OCI-LY7 (cell line): ENCODE data around the gene ARL16. TPM values are rescaled to one million over a fixed set of nuclear protein-coding genes. Genes with fewer than 3 reads are reported as not detected.

ENCODE experiments used
- BruUV-seq: library from RNA; stranded (reverse); fragments of 400-500 nt; replicated peaks from 2 replicates; lab custom pipeline; 2021; lab: Mats Ljungman, UMichigan
- CTCF ChIA-PET: fragments of 300-600 bp; sonication (Branson Sonifier 250); formaldehyde crosslinking; loops from one replicate; lab custom pipeline; 2022; ENCODE audit warnings: antibody characterized with exemption; ENCODE audit not compliant: unreplicated experiment; lab: Charles Lee
- POLR2A ChIA-PET: fragments of 300-600 bp; sonication (Branson Sonifier 250); formaldehyde crosslinking; loops from one replicate; lab custom pipeline; 2022; ENCODE audit warnings: antibody characterized with exemption; lab: Charles Lee
- DNase-seq: peaks from one replicate; pipeline ENCODE4 v3.0.0-alpha.2; 2015; ENCODE audit warnings: low spot score
- H2AFZ ChIP-seq: fragments of 200-600 bp; sonication (generic), shearing (Covaris generic); 2 replicates; pipeline ENCODE4 v1.6.1; 2014; ENCODE audit warnings: mild to moderate bottlenecking, antibody characterized with exemption, low read length, moderate library complexity
- H3K27ac ChIP-seq: fragments of 200-600 bp; sonication (generic); 2 replicates; pipeline ENCODE4 v1.5.1; 2014; ENCODE audit warnings: mixed run types, low read depth, mild to moderate bottlenecking, moderate library complexity, low read length, inconsistent platforms; ENCODE audit not compliant: poor library complexity, severe bottlenecking
- H3K36me3 ChIP-seq: fragments of 200-600 bp; sonication (generic); 2 replicates; pipeline ENCODE4 v1.6.1; 2014; ENCODE audit warnings: mild to moderate bottlenecking, antibody characterized with exemption, low read length, moderate library complexity, mixed read lengths; ENCODE audit not compliant: insufficient read depth
- H3K4me1 ChIP-seq: fragments of 200-600 bp; sonication (generic); 2 replicates; pipeline ENCODE4 v1.5.1; 2014; ENCODE audit warnings: mild to moderate bottlenecking, low read length; ENCODE audit not compliant: insufficient read depth, poor library complexity, severe bottlenecking
- H3K4me2 ChIP-seq: fragments of 200-600 bp; sonication (generic); 2 replicates; pipeline ENCODE4 v1.6.1; 2014; ENCODE audit warnings: mild to moderate bottlenecking, low read length
- H3K4me3 ChIP-seq: fragments of 200-600 bp; sonication (generic); 2 replicates; pipeline ENCODE4 v1.5.1; 2014; ENCODE audit warnings: mild to moderate bottlenecking, low read depth, low read length; ENCODE audit not compliant: poor library complexity, severe bottlenecking
- H3K79me2 ChIP-seq: fragments of 200-600 bp; sonication (generic); 2 replicates; pipeline ENCODE4 v1.6.1; 2016; ENCODE audit warnings: low read depth, mild to moderate bottlenecking, low read length, moderate library complexity, mixed read lengths; ENCODE audit not compliant: insufficient read depth
- H3K9me2 ChIP-seq: fragments of 200-600 bp; sonication (generic); 2 replicates; pipeline ENCODE4 v1.6.1; 2016; ENCODE audit warnings: mild to moderate bottlenecking, low read length, mixed read lengths; ENCODE audit not compliant: insufficient read depth
- H3K9me3 ChIP-seq: fragments of 200-600 bp; sonication (generic); 2 replicates; pipeline ENCODE4 v1.6.1; 2014; ENCODE audit warnings: mild to moderate bottlenecking, mixed run types, low read length, mixed read lengths
- H4K20me1 ChIP-seq: fragments of 200-600 bp; sonication (generic); 2 replicates; pipeline ENCODE4 v1.6.1; 2014; ENCODE audit warnings: mild to moderate bottlenecking, antibody characterized with exemption, low read length, moderate library complexity, mixed read lengths; ENCODE audit not compliant: insufficient read depth
- EZH2phosphoT487 ChIP-seq: fragments of 200-600 bp; sonication (generic); IDR thresholded peaks from 2 replicates; pipeline ENCODE4 v1.6.1; 2018; ENCODE audit warnings: low read depth, borderline replicate concordance, mild to moderate bottlenecking, mixed run types, antibody characterized with exemption, low read length, moderate library complexity, mixed read lengths
- intact Hi-C: fragments of 100-400 bp; cut with micrococcal nuclease; formaldehyde crosslinking; loops from one replicate; pipeline ENCODE4 v1.10.0; 2022; ENCODE audit not compliant: unreplicated experiment
- total RNA-seq, 2 experiments: library from RNA; depleted of rRNA in 1 of 2; stranded (reverse); fragments of >200 nt in 1 of 2; shearing (Covaris generic) in 1 of 2; gene quantifications; 2 replicates each; pipeline ENCODE4 v1.2.3, GENCODE V29; 2014 to 2022
- TF ChIP-seq, protein P1 (sequence below): fragments of 200-600 bp; sonication (generic); conservative IDR thresholded peaks from 2 replicates; pipeline ENCODE4 v1.5.1; 2014; ENCODE audit warnings: mild to moderate bottlenecking, antibody characterized with exemption, low read length, moderate library complexity, mixed read lengths

Gene ARL16
- total RNA-seq, 2 experiments from 2014 or later: 49.8 to 86.1 TPM

DNA sequence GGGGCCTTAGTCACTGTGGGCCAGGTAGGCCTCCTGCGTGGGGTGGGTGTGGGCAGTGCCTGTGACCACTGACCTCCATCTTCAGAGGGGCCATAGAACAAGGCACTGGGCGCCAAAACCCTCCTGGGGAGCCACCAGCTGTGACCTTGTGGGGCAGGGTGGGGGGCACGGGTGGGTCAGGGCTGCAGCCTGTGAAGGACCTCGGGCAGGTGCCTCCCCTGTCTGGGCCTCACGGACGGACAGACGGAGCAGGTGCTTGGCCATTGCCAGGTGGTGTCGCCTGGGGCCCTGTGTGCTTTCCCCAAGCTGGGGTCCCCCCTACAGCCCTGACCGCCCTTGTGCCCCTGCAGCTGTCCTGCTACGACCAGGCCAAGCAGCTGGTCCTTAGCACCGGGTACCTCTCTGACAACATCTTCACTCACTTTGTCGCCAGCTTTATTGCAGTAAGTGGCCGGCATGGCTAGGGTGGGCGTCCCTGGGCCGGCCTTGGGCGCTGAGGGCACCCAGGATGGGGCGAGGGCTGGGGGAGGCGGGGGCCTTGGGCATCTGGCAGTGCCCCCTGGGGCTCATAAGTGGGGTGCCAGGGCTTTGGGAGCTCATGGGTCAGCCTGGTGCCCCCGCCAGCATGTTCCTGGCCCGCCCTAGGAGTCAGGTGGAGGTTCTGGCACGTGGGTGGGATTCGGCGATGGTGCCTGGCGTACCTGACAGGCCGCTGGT, 33.6 kb upstream of the ARL16 start:
- Histone ChIP-seq H3K27ac (no peak overlapping the region), H3K9me2 (no peaks in the 10 kb centered on the region), H3K4me1 (peaks cover 10% of the 10 kb centered on the region), H3K79me2 (peaks cover 8% of the 10 kb centered on the region; the same call in 1 of the 2 replicates), H3K4me3 (no peak overlapping the region), H3K36me3 (peaks cover 27% of the 10 kb centered on the region), H2AFZ (no peak overlapping the region), H3K4me2 (no peak overlapping the region), H3K9me3 (no peaks in the 10 kb centered on the region), H4K20me1 (no peaks in the 10 kb centered on the region)
- ChIA-PET CTCF (no interaction called here), POLR2A (no interaction called here)
- intact Hi-C loops: no loop called here
- DNase-seq: no peak
- TF ChIP-seq EZH2phosphoT487: no peak
- TF ChIP-seq, protein P1, sequence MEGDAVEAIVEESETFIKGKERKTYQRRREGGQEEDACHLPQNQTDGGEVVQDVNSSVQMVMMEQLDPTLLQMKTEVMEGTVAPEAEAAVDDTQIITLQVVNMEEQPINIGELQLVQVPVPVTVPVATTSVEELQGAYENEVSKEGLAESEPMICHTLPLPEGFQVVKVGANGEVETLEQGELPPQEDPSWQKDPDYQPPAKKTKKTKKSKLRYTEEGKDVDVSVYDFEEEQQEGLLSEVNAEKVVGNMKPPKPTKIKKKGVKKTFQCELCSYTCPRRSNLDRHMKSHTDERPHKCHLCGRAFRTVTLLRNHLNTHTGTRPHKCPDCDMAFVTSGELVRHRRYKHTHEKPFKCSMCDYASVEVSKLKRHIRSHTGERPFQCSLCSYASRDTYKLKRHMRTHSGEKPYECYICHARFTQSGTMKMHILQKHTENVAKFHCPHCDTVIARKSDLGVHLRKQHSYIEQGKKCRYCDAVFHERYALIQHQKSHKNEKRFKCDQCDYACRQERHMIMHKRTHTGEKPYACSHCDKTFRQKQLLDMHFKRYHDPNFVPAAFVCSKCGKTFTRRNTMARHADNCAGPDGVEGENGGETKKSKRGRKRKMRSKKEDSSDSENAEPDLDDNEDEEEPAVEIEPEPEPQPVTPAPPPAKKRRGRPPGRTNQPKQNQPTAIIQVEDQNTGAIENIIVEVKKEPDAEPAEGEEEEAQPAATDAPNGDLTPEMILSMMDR: no peak
- BruUV-seq: no TSS peak

DNA sequence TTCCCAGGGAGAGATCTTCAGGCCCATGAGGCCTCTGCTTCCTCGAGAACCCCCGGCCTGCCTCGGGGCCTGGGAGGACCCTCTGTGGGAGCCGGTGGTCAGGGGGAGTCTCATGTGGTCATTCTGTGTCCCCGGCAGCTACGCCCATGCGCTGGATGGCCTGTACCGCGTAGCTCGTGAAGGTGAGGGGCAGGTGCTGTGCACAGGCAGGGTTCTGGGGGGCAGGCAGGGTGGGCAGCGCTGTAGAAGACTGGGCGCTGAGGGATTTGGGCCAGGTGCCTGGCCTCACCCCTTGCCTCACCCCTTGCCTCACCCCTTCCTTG, 33.0 kb upstream of the ARL16 start:
- Histone ChIP-seq H3K9me3 (no peaks in the 10 kb centered on the region), H3K79me2 (peaks cover 8% of the 10 kb centered on the region; the same call in 1 of the 2 replicates), H3K9me2 (no peaks in the 10 kb centered on the region), H3K36me3 (peaks cover 27% of the 10 kb centered on the region), H3K4me3 (no peak overlapping the region), H3K4me1 (peaks cover 13% of the 10 kb centered on the region), H3K4me2 (no peak overlapping the region), H4K20me1 (no peaks in the 10 kb centered on the region), H2AFZ (no peak overlapping the region), H3K27ac (no peak overlapping the region)
- TF ChIP-seq, protein P1: no peak
- no peak for TF ChIP-seq EZH2phosphoT487
- BruUV-seq: no TSS peak
- intact Hi-C loops: no loop called here
- ChIA-PET POLR2A (no interaction called here), CTCF (no interaction called here)
- no peak for DNase-seq
